OCI-M1 (cell line): ENCODE data around the gene UNC5B.

Experiments used
- DNase-seq: peaks from one replicate; lab custom pipeline; 2025; lab: John Stamatoyannopoulos, UW

Gene UNC5B

GRCh38 chr10:71343392-71343773, 131.0 kb downstream of the UNC5B start:
- DNase-seq: peak; percentile 94

GRCh38 chr10:71344154-71344925, 132.0 kb downstream of the UNC5B start:
- DNase-seq: no peak

GRCh38 chr10:71344993-71345480, 132.7 kb downstream of the UNC5B start:
- no peak for DNase-seq

GRCh38 chr10:71345694-71346093, 133.3 kb downstream of the UNC5B start:
- DNase-seq: no peak

GRCh38 chr10:71346731-71347130, 134.4 kb downstream of the UNC5B start:
- no peak for DNase-seq

- no peak for DNase-seq
Observed at GRCh38 chr10:71347587-71348395, 135.4 kb downstream of the UNC5B start.

GRCh38 chr10:71348850-71349249, 136.5 kb downstream of the UNC5B start:
- DNase-seq: no peak

GRCh38 chr10:71349406-71349805, 137.0 kb downstream of the UNC5B start:
- no peak for DNase-seq

- no peak for DNase-seq
Observed at GRCh38 chr10:71351087-71351486, 138.7 kb downstream of the UNC5B start.

GRCh38 chr10:71351628-71352319, 139.4 kb downstream of the UNC5B start:
- DNase-seq: no peak
